C4-2B (cell line): Measurements from ENCODE around the gene NANOS3.

Experiments
- CTCF ChIP-seq: fragments of 450-650 bp; conservative IDR thresholded peaks from 2 replicates; pipeline ENCODE4 v1.5.1; 2017; ENCODE audit warnings: mild to moderate bottlenecking
- ZFX ChIP-seq: fragments of 450-650 bp; IDR thresholded peaks from 2 replicates; pipeline ENCODE4 v1.6.1; 2017

GRCh38 chr19:13902993-13903555, 26.1 kb downstream of the NANOS3 start:
- TF ChIP-seq CTCF = no peak; the same call in 1 of the 2 replicates
- no peak for TF ChIP-seq ZFX
